HG02885 (cell line): Measurements from ENCODE around the gene VSTM2B.

ENCODE experiments used
- ATAC-seq: cut with Tn5 transposase; IDR thresholded peaks from one replicate; pipeline ENCODE4 v1.9.1; 2021; ENCODE audit warnings: mild to moderate bottlenecking; ENCODE audit not compliant: unreplicated experiment, poor library complexity

VSTM2B gene

DNA sequence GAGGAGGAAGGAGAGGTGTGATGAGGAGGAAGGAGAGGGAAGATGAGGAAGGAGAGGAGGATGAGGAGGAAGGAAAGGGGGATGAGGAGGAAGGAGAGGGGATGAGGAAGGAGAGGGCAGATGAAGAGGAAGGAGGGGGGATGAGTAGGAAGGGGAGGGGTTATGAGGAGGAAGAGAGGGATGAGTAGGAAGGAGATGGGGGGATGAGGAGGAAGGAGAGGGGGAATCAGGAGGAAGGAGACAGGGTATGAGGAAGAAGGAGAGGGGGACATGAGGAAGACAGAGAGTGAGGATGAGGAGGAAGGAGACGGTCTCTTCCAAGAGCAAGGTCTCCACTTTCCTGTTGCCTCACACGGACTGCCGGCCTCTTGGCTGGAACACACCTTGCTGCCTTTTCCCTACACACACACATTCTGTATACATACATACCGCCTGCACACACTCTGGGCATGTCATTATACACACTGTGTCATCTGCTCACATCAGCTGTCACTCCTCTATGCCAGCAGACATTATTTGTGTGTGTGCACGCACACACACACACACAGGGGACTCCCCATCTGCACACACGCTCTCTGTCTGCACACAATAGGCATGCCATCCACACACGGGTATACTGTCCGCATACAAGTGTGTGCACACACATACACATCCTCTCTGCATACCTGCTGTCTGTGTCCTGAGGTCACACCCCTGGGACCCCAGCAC is 11.1 kb upstream of the VSTM2B start:
- ATAC-seq: no peak

DNA sequence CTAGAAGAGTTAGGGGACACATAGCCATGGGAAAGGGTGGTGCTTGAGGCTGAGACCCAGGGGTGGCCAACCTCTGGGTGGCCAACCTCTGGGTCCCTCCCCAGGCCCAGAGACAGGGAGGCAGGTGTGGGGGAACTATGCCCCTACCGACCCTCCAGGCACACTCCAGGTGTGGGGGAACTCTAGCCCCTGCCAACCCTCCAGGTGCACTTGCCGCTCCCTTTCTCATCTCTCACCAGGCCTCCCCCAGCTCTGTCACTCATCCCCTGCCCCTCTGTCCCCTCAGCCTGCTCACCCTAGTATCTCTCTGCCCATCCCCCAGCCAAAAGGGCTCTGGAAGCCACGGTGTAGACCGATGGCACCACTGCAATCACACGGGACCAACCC is 10.6 kb upstream of the VSTM2B start:
- ATAC-seq: no peak

DNA sequence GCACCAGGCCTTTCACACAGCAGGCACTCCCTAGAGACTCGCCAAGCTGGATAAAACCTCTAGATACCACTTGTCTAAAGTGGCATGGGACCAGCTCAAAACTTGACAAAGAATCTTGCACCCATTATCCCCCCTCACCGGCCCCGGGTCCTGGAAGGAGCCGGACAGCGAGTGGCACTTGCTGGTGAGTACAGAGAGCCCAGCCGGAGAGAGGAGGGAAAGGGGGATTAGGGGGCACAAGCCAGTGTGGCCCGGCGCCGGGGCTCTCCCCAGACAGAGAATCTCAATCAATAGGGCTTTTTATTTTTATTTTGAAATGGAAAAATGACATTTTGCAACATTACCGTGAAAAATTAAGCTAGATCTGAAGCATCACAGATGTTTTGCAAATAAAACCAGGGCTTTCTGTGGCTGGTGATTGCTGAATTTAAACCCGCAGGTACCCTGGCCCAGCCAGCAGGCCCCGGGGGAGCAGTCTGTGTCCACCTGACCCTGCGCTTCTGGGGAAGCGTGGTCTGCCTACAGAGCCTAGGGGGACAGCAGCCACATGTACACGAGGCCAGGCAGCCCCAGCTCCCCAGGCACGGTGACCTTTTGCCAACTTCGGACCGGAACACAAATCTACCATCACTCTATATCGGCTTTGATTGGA is 10.0 kb upstream of the VSTM2B start:
- no peak for ATAC-seq

DNA sequence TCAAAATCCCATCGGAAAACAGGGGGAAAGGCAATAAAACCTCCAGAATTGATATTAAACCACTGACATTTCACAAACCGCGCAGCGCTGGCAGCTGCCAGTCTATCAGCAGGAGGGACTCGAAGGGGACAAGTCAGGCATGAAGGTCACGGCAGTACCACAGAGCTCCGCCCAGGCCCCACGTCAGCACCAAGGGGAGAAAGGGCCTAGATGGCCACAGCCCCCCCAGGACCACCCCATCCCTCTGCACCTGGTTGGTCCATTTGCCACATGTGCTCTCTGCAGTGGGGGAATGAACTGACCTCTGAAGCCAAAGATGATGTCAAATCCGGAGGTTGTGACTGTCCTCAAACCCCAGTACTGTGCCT is 9.5 kb upstream of the VSTM2B start:
- ATAC-seq: no peak

DNA sequence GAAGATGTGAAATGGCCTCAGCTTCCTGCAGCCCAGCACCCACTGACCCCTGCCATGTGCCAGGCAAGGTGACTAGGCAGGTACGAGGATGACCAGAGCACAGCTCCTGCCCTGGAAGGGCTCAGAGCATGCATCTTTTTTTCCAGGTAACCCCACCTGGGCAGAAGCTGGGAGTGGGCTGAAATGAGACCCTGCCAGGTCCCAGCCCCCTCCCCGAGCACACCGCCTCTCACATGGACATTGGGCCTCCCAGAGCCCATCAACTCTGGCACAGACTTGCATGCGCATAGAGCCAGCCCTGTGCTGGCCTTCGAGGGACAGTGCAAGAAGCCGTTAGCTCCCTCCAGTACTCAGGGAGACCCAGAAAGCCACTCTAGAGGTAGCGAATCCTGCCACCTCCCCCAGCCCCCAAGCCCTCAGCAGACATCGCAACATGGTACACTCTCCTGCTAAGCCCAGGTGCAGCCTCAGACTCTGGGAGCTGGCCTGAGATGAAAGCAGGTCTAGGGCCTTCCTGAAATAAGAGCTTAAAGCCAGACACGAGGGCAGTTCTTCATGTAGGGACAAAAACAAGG is 8.9 kb upstream of the VSTM2B start:
- no peak for ATAC-seq

DNA sequence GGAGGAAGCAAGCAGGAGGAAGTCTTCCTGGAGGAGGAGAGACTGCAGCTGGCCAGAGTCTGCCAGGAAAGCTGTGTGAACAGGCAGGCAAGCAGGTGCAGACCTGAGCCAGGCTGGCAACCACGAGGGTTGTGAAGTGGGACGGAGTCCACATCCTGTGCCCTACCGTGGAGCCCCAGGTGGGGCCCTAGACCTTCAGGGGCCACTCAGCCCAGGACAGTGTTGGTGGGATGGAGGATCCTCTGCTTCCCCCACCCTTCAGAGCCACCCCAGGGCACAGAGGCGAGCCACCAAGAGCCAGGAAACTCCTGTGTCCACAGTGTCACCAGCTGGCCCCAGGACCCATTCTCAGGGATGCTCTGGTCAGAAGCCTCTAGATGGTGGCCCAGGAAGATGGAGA is 8.4 kb upstream of the VSTM2B start:
- no peak for ATAC-seq

DNA sequence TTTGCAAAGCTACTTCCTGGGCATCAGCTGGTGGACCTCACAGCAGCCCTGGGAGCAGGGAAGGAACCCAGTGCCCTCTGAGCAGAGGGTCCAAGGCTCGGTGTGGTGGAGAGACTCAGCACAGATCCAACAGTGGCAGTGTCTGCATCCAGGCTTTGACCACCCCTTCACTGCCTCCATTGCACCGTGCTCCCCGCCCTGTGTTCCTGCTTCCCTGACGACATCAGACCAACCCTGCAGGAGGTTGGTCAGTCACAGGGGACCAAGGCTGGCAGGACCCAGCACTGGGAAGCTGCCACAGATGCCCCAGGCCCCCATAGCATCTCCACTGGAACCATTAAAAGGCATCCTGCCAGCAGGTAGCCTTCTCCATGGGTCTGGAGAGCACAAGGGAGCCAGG is 7.8 kb upstream of the VSTM2B start:
- no peak for ATAC-seq

DNA sequence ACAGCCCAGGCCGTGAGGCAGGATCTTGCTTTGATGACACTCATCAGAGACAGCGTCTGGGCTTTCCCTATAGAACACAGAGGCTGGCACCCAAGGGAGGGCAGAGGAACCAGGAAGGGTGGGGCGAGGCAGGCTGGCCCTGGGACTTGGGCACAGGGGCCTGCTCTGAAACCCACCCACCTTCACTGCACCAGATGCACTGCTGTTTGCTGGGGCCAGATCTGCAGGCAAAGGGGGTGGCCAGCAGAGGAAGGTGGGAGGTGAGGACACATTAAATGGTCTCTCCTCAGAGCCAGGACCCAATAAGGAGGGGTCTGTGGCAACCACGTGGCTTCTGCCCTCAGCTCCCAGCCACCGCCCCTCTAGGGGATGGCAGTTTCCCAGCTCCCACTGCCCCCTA is 6.6 kb upstream of the VSTM2B start:
- ATAC-seq: no peak

DNA sequence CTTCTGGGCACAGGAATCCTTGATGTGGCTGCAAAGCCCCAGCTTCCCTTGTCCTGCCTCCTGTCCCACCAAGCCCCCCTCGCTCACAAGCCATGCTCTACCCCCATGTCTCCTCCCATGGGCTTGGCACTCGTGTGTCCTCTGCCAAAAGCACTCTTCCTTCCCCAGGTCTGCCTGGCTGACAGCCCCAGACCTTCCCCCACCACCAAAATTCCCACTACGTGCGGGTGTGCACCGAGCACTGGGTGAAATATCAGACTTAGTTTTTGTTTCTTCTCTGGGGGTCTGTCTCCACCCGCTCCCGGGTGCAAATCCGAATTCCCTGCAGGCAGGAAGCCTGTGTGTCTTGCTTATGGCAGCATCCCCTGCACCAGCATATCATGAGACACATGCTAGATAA is 5.9 kb upstream of the VSTM2B start:
- no peak for ATAC-seq

DNA sequence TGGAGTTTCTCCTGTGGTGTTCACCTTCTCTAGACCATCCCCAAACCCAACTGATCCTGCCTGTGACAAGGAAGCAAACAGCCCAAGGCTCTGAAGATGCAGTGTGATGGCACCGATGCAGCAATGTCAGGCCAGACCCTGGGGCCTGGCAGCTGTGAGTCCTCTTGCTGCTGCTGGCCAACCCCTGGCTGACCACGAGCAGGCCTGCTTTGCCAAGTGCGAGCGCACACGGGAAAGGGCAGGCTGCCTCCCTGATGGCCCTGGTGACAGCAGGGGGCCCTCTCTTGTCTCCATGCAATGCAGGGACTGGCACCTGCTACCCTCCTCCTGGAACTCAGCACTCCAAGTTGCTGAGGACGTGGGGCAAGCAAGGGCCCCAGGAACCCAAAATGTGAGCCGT is 5.4 kb upstream of the VSTM2B start:
- ATAC-seq: no peak

DNA sequence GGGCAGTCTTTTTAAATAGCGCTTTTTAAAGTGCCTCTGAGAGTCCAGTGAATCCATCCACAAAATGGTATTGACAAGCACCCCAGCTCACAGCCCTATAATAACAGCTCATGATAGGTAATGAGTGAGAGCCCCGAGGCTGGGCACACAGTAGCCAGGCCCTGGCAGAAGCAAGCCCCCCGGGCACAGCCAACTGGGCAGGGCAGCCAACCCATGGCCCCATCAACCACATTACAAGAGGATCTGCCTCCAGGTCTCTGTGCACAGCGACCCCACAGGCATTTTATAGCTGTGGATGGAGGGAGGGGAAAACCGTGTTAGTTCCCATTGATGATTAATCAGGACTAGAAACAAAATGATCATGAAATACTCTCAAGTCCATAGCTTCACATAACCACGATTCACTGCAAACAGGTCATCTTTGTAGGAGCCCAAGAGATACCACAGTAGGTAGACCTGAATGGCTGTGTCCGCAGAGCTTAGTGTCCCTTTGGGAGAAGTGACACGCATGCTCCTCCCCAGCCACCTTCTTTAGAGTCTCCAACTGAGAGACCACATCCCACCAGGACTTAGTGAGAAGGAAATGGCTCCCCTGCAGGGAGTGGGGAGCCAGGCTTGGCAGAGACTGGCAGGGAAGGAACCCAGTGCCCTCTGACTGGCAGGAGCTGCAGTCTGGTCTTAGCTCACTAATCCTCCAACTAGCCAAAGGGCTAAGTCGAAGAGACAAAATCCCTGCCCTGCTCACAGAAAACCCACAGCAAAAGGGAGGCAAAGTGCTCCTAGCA is 4.3 kb upstream of the VSTM2B start:
- no peak for ATAC-seq

DNA sequence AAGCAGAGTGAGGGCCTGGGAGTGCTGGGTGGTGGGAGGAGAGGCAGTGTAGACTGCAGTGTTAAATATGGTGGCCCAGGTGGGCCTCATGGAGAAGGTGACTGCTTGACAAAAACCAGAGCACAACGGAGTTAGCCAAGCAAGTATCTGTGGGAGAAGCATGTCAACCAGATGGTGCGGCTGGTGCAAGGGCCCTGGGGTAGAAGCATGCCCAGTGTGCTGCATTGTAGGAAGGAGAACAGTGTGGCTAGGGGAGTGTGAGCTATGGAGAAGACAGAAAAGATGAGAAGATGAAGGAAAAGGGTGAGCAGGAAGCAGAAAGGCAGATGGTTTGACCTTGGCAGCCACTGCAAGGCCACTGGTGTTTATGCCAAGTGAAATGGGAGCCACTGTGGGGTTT is 2.2 kb upstream of the VSTM2B start:
- no peak for ATAC-seq

DNA sequence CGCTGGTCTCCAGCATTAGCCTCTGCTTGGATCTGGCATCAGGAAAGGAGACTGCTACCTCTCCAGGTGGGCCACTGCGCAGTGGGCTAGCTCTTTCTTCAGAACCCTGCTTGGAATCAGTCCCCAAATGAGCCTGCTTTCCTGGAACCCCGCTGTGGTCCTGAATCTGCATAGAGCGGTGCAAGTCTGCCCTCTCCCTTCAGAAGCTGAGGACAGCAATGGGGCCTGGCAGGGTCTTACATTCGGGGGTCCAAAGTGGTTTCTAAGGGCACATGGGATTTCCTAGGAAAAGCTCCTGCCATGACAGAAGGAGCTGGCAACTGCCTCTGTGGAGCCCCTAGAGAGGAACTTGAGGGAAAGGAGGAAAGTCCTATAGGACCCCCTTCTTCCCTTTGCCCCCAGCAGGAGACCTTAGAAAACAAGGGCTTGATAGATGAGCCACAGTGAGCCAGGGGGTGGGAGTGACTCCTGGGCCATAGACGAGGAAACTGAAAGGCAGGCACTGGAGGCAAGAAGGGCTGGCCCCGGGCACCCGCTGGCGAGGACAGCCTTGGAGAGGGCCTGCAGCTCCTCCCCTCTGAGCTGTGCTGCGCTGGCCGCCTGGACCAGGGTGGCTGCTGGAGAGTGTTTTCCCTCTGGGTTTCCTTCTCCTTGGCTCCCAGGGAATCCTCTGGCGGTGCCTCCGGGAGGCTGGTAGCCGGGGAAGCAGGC is 1.4 kb upstream of the VSTM2B start:
- no peak for ATAC-seq

DNA sequence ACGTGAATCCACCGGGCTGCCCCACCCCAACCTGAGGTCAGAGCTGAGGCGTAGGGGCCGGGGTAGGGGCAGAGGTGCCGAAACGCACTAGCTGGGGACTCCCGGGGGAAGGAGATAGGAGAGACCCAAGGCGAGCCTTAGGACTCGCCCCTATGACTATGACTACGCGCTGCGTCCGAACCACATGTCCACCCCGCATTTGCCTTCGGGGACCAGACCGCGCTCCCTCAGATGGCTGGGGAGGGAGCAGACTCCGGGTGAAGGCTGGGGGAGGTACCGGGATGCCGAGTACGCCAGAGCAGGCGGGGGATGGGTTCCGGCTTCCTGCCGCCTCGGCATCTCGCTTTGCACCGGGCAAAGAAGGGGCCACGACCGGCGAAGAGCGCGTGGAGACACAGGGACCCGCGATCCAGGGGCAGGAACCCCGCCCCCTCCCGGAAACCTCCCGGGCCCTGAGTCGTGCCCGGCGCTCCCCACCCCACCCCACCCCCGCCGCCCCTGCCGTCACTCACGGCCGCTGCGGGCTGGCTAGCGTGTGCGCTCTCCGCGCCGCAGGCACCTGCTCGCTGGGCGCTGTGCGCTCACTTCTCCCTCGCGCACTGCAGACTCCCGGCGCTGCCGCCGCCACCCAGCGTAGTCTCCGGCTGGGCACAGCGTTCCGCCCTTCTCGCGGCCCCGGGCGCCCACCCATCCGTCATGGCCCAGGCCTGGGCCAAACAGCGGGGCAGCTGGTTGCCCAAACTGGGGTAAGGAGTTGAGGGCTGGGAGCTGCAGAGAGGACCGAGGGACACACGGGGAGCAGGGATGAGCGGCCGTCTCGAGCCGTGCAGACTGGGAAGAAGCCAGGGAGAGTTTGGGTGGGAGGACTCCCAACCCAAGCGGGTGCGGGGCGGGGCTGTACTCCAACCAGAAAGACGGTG is 622 bp upstream of the VSTM2B start:
- no peak for ATAC-seq

DNA sequence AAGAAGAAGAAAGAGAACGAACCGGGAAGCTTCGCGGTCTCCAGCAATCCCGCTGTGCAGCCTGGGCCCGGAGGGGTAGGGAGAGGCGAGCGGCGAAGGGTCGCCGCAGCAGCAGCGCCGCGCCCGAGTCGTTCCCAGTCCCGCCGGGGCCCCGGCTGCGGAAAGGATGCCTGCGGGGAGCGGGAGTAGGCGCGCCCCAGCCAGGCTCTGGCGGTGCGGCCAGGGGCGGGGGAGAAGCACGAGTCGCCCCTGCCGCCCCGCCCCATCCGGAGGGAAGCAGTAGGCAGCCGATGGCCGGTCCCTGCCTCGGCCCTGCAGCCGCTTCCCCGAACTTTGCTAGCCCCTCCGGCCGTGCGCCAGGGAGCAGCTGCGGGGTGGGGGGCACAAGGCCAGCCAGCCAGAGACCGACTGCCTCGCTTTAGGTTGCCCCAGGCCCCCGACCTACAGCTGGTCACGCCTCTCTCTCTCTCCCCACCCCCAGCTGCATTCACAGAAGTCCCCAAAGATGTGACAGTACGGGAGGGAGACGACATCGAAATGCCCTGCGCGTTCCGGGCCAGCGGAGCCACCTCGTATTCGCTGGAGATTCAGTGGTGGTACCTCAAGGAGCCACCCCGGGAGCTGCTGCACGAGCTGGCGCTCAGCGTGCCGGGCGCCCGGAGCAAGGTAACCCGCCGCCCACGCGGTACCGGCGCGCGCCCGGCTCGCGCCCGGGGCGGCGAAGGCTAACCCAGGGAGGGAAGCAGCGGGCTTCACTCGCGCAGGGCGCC is 1.1 kb downstream of the VSTM2B start:
- no peak for ATAC-seq

DNA sequence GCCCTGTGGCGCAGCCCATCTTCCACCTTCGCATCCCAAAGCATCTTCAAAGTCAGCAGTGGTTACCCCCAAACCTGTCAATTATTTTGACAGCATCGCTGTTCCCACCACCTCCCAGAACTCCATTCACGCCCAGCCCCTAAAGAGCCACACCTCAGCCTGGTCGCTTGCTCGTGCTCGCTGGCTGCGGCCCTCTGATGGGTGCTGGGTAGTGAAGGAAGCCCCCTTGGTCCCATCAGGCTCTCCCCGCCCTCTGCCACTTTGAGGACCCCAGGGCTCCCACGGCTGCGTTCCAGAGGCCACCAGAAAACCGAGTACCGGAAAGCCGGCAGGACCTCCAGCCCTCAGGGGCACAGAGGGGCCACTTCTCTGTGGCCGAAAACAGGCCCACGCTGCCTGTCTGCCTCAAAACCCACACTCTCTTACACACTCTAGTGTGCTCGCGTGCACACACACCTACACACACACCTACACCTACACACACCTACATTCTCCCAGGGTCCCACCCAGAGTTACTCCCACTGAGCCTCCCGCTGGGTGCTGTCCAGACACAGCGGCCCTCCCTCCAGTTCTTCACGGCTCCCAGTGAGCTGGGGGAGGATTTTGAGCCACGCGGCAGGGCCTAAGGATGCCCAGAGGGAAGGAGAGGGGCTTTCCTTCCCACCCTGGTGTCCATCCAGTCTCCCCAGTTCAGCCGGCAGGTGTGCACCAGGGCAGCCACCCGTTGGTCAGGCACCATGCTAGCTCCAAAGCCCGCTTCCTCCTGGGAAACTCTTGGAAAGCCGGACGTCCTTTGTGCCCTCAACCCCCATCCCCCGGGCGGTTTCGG is 1.9 kb downstream of the VSTM2B start:
- ATAC-seq: no peak

DNA sequence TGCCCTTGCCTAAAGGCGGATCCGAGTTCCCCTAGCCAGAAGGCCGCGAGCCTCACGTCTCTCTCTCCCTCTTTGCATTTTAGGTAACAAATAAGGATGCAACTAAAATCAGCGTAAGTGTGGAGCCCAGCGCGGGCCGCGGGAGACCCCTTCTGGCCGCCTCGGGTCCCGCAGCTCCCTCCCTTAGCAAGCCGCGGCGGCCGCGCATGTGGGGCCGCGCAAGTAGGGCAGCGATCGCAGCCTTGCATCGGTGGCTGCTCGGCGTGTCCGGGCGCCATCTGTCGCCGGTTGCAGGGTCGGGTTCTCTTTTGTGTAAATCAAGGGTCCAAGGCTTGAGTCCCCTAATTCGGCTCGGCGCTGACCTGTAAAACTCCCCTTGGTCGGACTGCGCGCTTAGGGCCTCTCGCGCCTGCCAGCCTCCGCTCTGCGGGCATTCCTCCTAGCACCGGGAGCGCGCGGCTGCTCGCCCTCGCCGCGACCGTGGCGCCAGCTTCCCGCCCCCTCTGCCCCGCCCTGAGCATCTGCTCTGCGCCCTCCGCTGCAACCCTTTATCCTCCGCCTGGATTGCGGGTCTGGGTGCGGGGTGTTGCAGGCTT is 2.7 kb downstream of the VSTM2B start:
- ATAC-seq: peak; percentile 80
